Left ventricle myocardium superior (tissue), 1 donor: ENCODE measurements around the gene UPF1. TPM values are rescaled to one million over a fixed set of nuclear protein-coding genes. Genes with fewer than 3 reads are reported as not detected.

Experiments
- ATAC-seq: fragments of 200-7000 bp; cut with Tn5 transposase; one replicate; pipeline ENCODE4 v1.9.1; 2020; ENCODE audit warnings: mild to moderate bottlenecking, moderate library complexity
- DNase-seq: peaks from one replicate; pipeline ENCODE4 v3.0.0-alpha.2; 2020
- intact Hi-C: fragments of 100-400 bp; cut with micrococcal nuclease; formaldehyde crosslinking; loops from one replicate; pipeline ENCODE4 v1.11.0; 2022
- total RNA-seq: library from RNA; stranded (reverse); fragmentation: NEBNext Ultra II Directional; extraction: Animal tissue kit (Norgen Biotek cat#: 25700); gene quantifications from one replicate; pipeline ENCODE4 v1.2.1, GENCODE V29; 2021
- donor health status: DM: no; HTN: yes; CAD: no; lungs with severe emphysema.

Gene UPF1
- total RNA-seq, 1 donor from 2014 or later: 37.3 TPM

- no peak for ATAC-seq
- no peak for DNase-seq
- intact Hi-C loops: no loop called here
Measured at GRCh38 chr19:18833849-18834643, 2.3 kb downstream of the UPF1 start.

GRCh38 chr19:18834644-18834984 is 2.9 kb downstream of the UPF1 start:
- DNase-seq (no peak), ATAC-seq (no peak)
- intact Hi-C loops: no loop called here

DNA sequence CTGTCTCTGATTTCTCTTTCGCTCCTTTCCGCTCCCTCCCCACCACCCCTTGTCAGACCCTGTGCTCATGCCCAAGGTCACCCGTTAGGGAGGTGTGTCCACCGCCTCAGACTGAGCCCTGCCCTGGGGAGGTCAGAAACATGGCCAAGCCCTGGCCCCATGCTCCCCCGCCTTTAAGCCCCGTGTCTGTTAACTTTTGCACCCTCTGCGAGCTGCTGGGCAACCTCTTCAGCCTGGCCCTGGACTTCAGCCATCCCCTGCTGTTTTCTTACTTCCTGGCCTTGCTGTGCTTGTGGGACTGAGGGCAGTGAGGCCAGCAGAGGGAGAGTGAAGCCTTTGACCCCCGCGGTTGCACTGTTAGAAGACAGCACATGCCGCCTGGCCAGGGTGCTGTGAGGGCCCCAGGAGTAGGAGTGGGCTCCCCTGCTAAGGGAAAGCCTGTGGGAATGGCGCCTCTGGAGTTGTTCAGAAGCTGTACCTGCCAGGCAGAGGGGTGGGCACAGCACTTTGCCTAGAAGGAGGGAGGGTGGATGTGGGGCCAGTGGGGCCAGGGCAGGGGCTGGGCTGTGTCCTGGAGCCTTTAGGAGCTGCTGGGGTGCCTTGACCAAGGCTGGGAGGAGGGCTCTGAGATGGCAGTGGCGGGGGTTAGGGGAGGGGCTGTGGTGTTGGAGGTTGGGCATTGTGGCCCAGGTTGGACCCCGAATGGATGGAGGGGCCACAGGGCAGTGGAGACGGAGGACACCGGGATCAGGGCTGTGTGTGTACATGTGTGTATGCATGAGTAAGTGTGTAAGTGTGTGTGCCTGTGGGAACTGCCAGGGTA is 7.9 kb downstream of the UPF1 start:
- intact Hi-C loops: loop anchor here (10.0 kb wide), 1 partner anchor 245 kb away; no protein-coding TSS in a partner anchor
- peak; percentile 32 for DNase-seq
- peak; percentile 23 for ATAC-seq

- intact Hi-C loops: loop anchor here (10.0 kb wide), 1 partner anchor 246 kb away; no protein-coding TSS in a partner anchor
- ATAC-seq (no peak), DNase-seq (peak; percentile 17)
Measured at GRCh38 chr19:18840288-18841267, 8.8 kb downstream of the UPF1 start.

DNA sequence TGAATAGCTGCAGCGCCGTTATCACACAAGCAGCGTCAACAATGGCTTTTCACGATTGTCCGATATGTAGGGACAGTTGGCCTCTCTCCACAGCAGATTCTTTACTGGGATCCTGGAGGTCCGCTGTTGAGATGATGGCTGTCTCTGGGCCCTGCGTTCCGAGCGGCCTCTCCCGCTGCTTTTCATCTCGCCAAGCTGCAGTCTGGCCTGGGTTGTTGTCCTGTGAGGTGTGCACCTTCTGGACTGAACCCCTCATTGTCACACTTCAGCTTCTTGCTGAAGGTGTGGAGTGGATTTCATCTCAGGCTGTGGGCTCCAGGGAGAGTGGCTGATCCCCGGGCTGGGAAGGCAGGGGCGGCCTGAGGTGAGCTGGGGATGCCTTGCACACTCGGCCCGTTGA is 9.6 kb downstream of the UPF1 start:
- intact Hi-C loops: loop anchor here (10.0 kb wide), 1 partner anchor 247 kb away; no protein-coding TSS in a partner anchor
- no peak for ATAC-seq
- DNase-seq: peak; percentile 9

DNA sequence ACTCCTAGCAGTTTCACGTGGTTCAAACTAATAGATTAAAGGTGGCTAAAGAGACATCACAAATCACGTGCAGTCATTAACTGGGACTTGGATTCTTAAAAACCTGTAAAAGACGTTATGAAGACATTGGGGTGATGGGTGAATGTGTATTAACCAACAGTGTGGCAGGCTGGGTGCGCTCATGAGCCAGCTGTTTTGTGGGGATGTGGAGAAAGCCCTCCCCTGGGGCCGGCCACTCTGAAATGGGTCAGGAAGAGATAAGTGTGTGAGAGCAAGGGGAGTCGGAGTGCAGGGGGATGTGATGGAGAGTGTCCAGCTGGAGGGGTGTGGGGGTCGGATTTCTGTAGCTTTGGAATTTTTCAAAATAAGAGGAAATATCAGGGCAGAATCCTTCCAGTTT is 10.4 kb downstream of the UPF1 start:
- intact Hi-C loops: loop anchor here (10.0 kb wide), 1 partner anchor 247 kb away; no protein-coding TSS in a partner anchor
- DNase-seq: peak; percentile 53
- ATAC-seq: peak; percentile 8

GRCh38 chr19:18843960-18844359 is 12.2 kb downstream of the UPF1 start:
- intact Hi-C loops: loop anchor here (10.0 kb wide), 1 partner anchor 249 kb away; no protein-coding TSS in a partner anchor
- ATAC-seq (no peak), DNase-seq (peak; percentile 2)

GRCh38 chr19:18844806-18845329 is 13.1 kb downstream of the UPF1 start:
- ATAC-seq (no peak), DNase-seq (peak; percentile 28)

DNA sequence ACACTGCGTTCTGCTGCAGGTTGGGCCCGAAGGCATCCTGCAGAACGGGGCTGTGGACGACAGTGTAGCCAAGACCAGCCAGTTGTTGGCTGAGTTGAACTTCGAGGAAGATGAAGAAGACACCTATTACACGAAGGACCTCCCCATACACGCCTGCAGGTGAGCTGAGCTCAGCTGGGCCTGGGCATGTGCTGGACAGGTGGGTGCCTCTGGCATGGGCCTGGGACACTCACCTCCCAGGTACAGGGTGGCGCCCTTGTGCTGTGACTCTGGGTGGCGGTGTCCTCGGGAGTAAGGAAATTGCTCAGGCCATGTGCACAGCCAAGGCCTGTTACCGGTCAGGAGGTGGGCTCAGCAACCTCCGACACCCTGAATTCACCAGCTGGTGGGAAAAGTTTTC is 14.2 kb downstream of the UPF1 start:
- peak; percentile 17 for DNase-seq
- no peak for ATAC-seq
- intact Hi-C loops: loop anchor here (10.0 kb wide), 1 partner anchor 251 kb away; no protein-coding TSS in a partner anchor

More at GRCh38 chr19:18844806-18845329, 13.1 kb downstream of the UPF1 start:
- intact Hi-C loops: loop anchor here (10.0 kb wide), 1 partner anchor 250 kb away; no protein-coding TSS in a partner anchor

DNA sequence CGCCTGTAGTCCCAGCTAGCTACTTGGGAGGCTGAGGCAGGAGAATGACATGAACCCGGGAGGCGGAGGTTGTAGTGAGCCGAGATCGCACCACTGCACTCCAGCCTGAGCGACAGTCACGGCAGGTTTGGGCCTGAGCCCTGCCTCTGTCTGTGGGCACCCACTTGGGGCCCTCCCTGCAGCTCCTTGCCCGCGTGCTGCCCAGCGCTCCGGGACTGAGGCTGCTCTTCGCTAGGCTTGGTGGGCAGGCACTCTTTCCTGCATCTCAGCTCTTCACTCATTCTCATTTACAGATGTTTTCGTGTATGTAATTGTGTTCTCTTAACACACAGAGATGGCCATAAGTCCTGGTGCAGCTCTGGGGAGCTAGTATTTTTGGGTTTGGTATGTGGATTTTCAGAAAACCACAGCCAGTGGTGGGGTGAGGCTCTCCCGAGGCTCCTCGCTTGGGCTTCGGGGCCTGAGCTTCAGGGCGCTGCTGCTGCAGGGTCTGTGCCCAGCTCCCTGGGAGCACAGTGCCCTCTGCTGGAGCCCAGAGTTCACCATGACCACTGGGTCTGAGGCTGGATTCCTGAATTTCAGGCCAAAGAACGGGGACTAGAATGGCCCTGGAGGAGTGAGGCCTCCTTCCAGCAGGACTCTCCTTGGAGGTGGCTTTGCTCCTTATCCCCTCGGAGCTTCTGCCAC is 15.2 kb downstream of the UPF1 start:
- ATAC-seq: peak; percentile 81
- peak; percentile 90 for DNase-seq
- intact Hi-C loops: loop anchor here (10.0 kb wide), 1 partner anchor 252 kb away; no protein-coding TSS in a partner anchor

- intact Hi-C loops: loop anchor here (10.0 kb wide), 1 partner anchor 253 kb away; no protein-coding TSS in a partner anchor
- ATAC-seq (peak; percentile 32), DNase-seq (peak; percentile 56)
Measured at GRCh38 chr19:18847549-18848463, 16.0 kb downstream of the UPF1 start.

DNA sequence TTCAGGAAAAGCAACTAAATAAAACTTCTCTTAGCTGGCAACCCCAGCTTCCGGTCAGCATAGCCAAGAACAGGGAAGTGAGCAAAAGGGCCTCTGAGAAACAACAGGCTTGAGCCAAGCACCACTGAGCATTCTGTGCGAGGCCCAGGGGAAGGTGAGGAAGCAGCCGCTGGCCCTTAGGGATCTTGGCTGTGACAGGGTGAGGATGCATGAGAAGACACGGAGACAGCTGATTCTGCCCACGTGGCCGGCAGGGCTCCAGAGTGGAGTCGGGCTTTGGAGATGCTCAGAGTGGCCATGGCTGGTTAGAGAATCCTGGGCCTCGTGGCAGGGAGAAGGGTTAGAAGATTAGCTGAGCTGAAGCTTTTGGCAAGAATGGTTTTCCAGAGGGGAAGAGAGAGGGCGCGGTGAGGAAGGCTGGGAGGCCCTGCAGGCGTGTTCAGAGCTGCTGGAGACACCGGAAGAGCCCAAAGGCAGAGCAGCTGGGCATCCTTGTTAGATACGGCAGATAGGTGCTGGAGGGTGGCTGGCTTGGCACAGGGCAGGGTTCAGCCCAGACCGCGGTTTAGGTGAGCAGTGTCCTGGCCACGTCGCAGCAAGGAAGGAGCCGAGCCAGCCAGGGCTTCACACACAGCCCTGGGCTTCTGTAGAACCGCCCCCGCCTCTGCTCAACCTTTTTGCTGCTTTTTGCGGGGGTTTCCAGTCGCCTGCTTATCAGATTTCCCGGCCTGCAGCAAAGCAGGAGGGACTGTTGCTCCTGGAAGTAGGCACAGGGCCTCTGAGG is 17.3 kb downstream of the UPF1 start:
- intact Hi-C loops: loop anchor here (10.0 kb wide), 1 partner anchor 254 kb away; no protein-coding TSS in a partner anchor
- DNase-seq (peak; percentile 78), ATAC-seq (peak; percentile 79)

DNA sequence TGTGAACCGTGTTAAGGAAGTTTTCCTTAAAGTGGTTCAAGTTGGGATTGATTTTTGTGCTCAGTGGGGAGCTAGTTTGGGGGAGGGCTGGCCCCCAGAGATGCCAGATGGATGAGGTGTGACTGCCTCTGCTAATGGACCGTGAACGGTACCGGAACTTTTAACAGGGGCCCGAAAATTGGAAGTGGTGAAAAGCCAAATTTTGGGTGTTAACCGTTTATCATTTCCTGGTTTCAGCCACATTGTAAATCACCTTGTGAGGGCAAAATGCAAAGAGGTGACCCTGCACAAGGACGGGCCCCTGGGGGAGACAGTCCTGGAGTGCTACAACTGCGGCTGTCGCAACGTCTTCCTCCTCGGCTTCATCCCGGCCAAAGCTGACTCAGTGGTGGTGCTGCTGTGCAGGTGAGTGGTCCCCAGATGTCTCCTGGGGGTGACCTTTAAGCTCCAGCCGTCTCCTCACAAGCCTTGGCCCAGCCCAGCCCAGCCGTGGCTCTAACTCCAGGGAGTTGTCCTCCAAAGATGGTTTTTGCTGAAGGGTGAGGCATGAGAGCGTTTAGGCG is 18.2 kb downstream of the UPF1 start:
- ATAC-seq (no peak), DNase-seq (peak; percentile 20)
- intact Hi-C loops: loop anchor here (10.0 kb wide), 1 partner anchor 255 kb away; no protein-coding TSS in a partner anchor

GRCh38 chr19:18850471-18851375 is 19.0 kb downstream of the UPF1 start:
- ATAC-seq: no peak
- intact Hi-C loops: no loop called here
- DNase-seq: no peak
